GM18526 (cell line): ENCODE data around the gene SPEF2.

ENCODE experiments used
- POLR2A ChIP-seq: IDR thresholded peaks from 3 replicates; pipeline ENCODE4 v1.6.1; 2011; ENCODE audit not compliant: insufficient read length; ENCODE audit errors: extremely low read depth

Gene SPEF2

DNA sequence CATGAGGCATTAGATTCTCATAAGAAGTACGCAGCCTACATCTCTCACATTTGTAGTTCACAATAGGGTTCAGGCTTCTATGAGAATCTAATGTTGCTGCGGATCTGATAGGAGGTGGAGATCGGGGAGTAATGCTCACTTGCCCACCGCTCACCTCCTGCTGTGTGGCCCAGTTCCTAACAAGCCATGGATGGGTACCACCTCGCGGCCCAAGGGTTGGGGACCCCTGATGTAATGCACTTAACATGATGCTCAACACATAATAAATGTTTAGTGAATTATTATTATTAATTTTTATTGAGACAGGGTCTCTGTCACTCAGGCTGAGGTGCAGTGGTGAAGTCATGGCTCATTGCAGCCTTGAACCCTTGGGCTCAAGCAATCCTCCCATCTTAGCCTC, 134.3 kb downstream of the SPEF2 start:
- no peak for TF ChIP-seq POLR2A

- no peak for TF ChIP-seq POLR2A
Observed at GRCh38 chr5:35753500-35753899, 135.8 kb downstream of the SPEF2 start.

DNA sequence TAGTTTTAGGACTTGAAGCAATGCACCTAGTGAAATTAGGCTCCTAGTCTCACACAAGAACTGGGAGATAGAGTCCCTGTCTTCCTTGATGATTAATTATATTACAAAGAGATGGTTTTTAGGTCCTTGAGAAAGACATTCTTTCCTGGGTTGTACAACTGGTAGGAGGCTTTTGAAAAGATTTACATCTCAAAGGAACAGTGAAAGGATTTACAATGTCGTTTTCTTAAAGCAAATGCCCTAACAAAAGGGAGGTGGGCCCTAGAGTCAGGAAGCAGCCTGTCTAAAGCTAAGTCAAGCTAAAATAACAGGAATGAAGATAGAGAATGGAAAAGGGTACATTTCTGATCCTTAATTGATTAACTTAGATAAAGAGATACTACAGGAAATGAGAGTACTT, 136.8 kb downstream of the SPEF2 start:
- TF ChIP-seq POLR2A = no peak

DNA sequence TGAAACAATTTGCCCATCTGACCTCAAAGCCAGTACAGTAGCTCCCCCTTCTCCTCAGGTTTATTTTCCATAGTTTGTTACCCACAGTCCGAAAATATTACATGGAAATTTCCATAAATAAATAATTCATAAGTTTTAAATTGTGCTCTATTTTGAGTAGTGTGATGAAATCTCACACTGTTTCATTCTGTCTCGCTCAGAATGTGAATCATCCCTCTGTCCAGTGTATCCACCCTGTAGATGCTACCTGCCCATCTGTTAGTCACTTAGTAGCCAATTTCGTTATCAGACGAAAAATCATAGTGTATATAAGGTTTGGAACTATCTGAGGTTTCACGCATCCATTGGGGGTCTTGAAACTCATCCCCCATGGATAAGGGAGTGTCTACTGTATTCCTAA, 138.3 kb downstream of the SPEF2 start:
- no peak for TF ChIP-seq POLR2A

DNA sequence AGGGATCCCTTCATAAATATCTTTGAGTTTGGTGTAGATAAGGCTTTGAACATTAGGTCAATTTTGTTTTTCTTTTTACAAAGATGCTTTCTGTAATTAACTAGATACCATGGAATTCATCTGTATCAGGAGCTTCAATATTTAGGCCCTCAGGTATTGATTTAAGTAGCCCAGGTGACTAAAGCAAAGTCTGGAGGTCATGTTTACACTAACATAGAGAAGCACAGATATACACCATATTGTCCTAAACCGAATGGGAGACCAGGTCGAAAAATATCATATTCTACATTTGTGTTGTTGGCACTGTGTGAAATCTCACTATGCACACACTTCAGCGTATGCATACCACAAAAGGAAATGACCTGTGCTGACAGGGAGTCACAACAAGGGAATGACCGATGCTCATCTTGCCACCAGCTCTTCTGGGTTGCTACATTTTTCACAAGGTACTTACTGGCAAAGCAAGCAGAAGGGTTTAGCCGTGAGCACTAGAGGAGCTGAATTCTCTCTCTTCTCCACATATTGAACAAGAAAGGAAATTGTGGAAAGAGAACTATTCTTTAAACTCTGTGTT, 140.6 kb downstream of the SPEF2 start:
- no peak for TF ChIP-seq POLR2A

DNA sequence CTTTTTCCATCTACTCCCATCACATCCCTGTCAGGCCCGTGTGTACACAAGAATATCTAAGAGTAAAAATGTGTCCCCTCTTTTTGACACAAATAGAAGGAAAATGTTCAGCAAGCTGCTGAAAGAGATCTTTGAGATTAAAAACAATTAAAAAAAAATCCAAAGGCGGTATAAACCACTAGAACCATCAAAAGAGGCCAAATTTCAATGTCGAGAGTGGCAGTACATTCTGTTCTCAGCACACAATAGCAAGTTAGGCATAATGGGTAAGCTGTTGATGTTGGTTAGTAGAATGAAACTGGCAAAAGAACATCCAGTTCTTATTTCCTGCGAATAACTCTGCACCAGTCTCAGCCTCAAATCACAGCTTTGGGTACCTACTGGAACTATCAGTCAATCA, 143.9 kb downstream of the SPEF2 start:
- no peak for TF ChIP-seq POLR2A

GRCh38 chr5:35762368-35762767, 144.7 kb downstream of the SPEF2 start:
- TF ChIP-seq POLR2A = no peak

GRCh38 chr5:35765921-35766320, 148.3 kb downstream of the SPEF2 start:
- no peak for TF ChIP-seq POLR2A

DNA sequence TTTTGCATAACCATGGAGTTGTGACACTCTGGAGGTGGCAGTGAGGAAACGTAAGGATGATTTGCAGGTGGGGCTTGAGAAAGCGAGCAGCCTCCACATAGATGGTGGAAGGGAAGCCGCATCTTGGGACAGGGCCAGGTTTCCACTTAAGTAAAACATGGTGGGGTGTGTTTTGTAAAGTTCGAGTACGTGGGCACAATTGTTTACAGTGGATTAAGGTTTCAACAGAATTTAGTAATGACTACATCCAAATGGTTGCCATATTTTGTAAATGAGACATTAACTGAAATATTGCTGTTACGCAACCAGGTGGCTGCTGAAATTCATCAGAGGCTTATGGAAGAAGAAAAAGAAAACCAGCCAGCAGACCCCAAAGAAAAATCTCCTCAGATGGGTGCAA, 153.6 kb downstream of the SPEF2 start:
- TF ChIP-seq POLR2A = no peak

GRCh38 chr5:35771839-35772238, 154.2 kb downstream of the SPEF2 start:
- no peak for TF ChIP-seq POLR2A

DNA sequence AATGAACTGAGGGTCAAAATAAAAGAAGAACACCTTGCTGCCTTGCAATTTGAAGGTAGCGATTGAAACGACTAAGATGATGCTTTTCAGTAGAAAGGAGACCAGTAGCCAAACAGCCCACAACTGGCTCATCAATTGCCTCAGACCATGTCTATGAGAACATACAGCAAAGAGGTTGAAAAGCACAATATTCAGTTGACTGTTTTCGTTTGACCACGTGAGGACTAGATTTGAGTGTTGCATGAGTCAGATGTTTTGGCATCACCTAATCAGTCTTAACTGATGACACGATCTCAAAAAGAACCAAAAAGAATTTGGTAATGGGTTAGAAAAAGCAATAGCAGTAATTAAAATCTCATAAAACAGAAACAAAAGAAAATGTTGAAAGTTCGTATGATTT, 156.3 kb downstream of the SPEF2 start:
- no peak for TF ChIP-seq POLR2A

- TF ChIP-seq POLR2A = no peak
Observed at GRCh38 chr5:35776757-35777156, 159.1 kb downstream of the SPEF2 start.

GRCh38 chr5:35777358-35778087, 159.9 kb downstream of the SPEF2 start:
- no peak for TF ChIP-seq POLR2A

DNA sequence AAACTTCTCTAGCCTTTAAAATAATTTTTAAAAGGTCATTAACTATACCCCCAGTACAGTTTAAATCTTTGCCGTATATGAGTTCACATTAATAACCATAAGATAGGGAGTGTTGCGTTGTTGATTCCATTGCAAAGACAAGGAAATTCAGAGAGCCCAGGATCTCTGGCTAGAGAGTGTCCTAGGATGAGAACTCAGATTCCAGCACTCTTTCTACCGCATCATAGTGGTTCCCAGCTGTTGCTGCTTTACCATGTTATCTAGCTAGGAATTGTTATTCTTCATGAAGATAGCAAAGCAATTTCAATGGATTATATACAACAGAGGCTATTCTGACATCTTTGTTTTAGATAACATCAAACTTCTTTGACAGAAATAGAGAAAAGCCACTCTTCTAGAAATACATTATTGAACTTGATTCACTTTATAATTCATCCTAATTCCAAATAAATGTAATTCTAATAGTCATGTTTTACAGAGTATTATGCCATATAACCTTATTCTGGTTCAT, 160.7 kb downstream of the SPEF2 start:
- no peak for TF ChIP-seq POLR2A

GRCh38 chr5:35780236-35780635, 162.6 kb downstream of the SPEF2 start:
- TF ChIP-seq POLR2A = no peak

DNA sequence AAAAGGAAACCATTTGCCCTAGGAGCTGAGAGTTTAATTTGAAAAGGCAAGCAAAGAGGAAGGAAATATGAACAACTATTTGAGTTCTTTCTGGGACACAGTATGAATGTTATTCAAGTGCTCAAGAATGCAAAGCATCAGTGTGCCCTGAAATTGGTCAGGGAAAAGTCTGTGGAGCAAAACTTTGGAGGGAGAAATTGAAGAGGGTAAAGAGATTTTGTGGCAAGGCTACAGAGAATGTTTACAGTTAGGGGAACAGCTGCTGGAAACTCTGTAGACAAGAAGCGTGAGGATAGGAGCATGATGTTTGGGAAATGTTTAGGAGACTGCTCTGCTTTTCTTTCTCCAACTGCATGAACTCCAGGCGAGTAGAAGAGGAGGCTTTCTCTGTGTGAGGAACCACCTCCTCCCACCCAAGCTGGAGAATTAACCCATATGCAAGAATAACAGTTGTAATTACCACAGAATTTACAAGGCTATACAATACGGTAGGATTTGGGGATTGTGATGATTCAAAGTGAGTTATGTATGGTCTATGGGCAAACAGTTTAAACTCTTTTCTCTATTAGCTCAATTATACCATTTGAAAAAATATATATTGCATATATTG, 163.6 kb downstream of the SPEF2 start:
- no peak for TF ChIP-seq POLR2A
